Nephron progenitor cell (in vitro differentiated cells): Measurements from ENCODE around the gene LRRC4C.

ENCODE experiments used
- DNase-seq: peaks from one replicate; pipeline ENCODE4 v3.0.0; 2021
- H3K27ac Mint-ChIP-seq: 2 replicates; pipeline ENCODE4 v1.8.0; 2021; ENCODE audit warnings: mild to moderate bottlenecking, moderate library complexity, mixed read lengths
- H3K27me3 Mint-ChIP-seq: 2 replicates; pipeline ENCODE4 v1.8.0; 2021; ENCODE audit warnings: mild to moderate bottlenecking, low read depth, mixed read lengths; ENCODE audit not compliant: poor library complexity
- H3K36me3 Mint-ChIP-seq: 2 replicates; pipeline ENCODE4 v1.8.0; 2021; ENCODE audit warnings: low read depth, mixed read lengths
- H3K4me1 Mint-ChIP-seq: 2 replicates; pipeline ENCODE4 v1.8.0; 2021; ENCODE audit warnings: mixed read lengths
- H3K4me3 Mint-ChIP-seq: 2 replicates; pipeline ENCODE4 v1.8.0; 2021; ENCODE audit warnings: mild to moderate bottlenecking, moderate library complexity, mixed read lengths
- H3K9me3 Mint-ChIP-seq: 2 replicates; pipeline ENCODE4 v1.8.0; 2021; ENCODE audit warnings: mild to moderate bottlenecking, moderate library complexity, mixed read lengths
- TF ChIP-seq, protein P1 (sequence below): fragments of 200-600 bp; sonication (generic); IDR thresholded peaks from 2 replicates; pipeline ENCODE4 v1.5.0; 2021; ENCODE audit warnings: antibody characterized with exemption

LRRC4C gene

DNA sequence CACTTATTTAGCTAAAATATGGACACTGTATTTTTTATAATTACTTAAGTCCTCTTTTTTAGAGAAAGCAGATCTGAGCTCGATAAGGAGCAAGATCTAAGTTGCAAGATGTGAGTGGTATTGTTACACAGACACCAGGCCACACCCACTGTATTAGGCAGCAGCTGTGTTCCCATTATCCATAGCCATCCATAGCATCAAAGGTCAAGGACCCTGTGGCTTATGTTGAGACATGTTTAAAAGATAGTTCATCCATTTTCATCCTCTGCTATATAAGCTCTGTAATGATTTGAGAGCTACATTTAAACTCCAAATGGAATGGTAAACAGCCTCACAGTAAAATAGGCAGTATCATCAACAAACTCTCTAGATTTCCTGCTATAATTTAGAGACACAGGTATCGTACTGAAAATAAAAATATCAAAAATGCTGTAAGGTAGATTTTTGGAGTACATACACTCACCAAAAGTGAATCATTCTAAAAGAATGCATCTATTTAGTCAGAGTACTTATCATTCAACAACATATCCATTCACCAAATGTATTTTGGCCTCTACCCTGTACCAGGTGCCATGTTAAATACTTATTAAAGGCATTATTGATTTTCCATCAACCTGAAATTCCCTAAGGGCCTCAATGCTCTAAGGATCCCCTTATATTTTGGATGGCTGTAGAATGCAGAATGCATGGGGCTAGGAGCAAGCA is 574.0 kb downstream of the LRRC4C start:
- Mint-ChIP-seq H3K36me3 (no peaks in the 10 kb centered on the region), H3K27ac (no peak overlapping the region), H3K4me3 (no peak overlapping the region), H3K27me3 (no peaks in the 10 kb centered on the region), H3K9me3 (no peaks in the 10 kb centered on the region), H3K4me1 (no peaks in the 10 kb centered on the region)
- TF ChIP-seq, protein P1, sequence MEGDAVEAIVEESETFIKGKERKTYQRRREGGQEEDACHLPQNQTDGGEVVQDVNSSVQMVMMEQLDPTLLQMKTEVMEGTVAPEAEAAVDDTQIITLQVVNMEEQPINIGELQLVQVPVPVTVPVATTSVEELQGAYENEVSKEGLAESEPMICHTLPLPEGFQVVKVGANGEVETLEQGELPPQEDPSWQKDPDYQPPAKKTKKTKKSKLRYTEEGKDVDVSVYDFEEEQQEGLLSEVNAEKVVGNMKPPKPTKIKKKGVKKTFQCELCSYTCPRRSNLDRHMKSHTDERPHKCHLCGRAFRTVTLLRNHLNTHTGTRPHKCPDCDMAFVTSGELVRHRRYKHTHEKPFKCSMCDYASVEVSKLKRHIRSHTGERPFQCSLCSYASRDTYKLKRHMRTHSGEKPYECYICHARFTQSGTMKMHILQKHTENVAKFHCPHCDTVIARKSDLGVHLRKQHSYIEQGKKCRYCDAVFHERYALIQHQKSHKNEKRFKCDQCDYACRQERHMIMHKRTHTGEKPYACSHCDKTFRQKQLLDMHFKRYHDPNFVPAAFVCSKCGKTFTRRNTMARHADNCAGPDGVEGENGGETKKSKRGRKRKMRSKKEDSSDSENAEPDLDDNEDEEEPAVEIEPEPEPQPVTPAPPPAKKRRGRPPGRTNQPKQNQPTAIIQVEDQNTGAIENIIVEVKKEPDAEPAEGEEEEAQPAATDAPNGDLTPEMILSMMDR: no peak
- DNase-seq: no peak

DNA sequence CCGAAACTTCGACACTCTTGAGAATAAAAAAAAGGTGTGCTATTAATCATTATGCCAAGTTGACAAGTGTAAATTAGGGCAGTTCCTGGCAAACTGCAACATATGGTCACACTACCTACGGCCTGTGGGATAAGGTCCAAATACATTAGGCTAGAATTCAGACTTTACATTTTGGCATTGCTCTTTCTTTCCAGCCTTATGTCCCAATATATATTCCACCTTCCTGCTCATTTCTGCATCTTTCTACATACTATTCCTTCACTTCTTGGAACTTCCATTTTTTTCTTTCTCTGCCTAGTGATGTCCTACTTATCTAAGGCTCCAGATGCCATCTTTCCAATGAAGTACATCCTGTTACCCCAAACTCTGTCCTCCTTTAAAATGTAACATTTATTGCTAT is 577.2 kb downstream of the LRRC4C start:
- Mint-ChIP-seq H3K4me3 (no peak overlapping the region), H3K36me3 (no peaks in the 10 kb centered on the region), H3K27me3 (no peaks in the 10 kb centered on the region), H3K27ac (no peak overlapping the region), H3K9me3 (no peaks in the 10 kb centered on the region), H3K4me1 (no peaks in the 10 kb centered on the region)
- no peak for DNase-seq
- TF ChIP-seq, protein P1: no peak

DNA sequence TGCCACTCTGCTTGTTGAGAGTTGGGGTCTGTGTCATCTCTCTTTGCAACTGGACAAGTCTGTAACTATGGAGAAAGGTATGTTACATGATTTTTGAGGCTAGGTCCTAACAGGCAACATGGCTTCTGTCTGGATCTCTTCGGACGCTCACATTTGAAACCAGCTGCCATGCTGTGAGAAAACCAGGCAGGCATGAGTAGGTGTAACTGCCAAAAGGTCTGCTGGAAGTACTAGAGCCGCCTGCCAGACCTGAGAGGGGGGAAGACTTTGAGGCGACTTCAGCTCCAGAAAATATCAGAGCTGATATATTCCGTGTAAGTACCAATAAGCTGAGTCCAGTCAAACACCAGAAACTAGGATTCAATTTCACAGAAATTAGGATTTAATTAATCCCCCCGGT is 579.5 kb downstream of the LRRC4C start:
- H3K4me3 Mint-ChIP-seq: no peak overlapping the region
- H3K36me3 Mint-ChIP-seq: no peaks in the 10 kb centered on the region
- H3K27me3 Mint-ChIP-seq: no peaks in the 10 kb centered on the region
- no peaks in the 10 kb centered on the region for H3K9me3 Mint-ChIP-seq
- TF ChIP-seq, protein P1: no peak
- no peaks in the 10 kb centered on the region for H3K4me1 Mint-ChIP-seq
- H3K27ac Mint-ChIP-seq: no peak overlapping the region
- DNase-seq: no peak

DNA sequence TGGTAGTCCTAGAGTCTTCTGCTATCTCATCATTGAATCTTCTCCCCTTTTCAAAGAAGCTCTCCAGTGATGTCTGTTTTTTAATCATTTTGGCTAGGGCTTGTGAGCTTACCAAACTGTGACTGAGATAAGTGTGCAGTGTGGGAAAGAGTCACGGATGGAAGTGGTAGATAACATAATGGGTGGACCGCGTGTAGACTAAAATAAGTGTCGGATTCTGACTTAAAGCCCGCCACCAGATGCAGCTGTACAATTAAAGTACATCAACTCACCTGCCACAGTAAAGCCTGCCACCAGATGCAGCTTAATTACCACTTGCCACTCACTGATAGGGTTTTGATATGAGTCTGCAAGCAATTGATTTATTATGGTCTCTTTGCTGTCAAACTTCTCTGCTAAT is 581.5 kb downstream of the LRRC4C start:
- DNase-seq: no peak
- Mint-ChIP-seq H3K27ac (no peak overlapping the region), H3K27me3 (no peaks in the 10 kb centered on the region), H3K9me3 (no peaks in the 10 kb centered on the region), H3K4me1 (no peaks in the 10 kb centered on the region), H3K4me3 (no peak overlapping the region), H3K36me3 (no peaks in the 10 kb centered on the region)
- TF ChIP-seq, protein P1: no peak

DNA sequence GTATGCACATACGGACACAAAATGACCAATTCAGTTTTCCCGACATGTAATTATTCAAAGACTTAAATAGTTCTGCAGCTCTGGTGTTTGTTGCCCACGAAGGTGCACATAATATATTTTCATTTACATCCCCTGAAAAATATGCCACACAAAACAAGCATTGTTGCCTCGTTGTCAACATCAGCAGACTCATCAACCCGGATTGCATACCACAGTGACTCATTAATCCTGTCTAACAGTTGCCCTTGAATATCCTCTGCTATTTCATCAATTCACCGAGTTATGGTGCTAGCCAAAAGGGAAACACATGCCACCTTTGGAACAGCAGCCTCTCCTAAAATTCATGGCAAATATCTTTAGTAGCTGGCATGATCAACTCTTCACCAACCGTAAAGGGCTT is 582.2 kb downstream of the LRRC4C start:
- DNase-seq: no peak

More for the DNA sequence above, 582.2 kb downstream of the LRRC4C start:
- Mint-ChIP-seq H3K4me3 (no peak overlapping the region), H3K9me3 (no peaks in the 10 kb centered on the region), H3K27ac (no peak overlapping the region), H3K36me3 (no peaks in the 10 kb centered on the region), H3K4me1 (no peaks in the 10 kb centered on the region), H3K27me3 (no peaks in the 10 kb centered on the region)
- TF ChIP-seq, protein P1: no peak
